ENCODE results near the gene HNRNPM. TPM values are rescaled to one million over a fixed set of nuclear protein-coding genes. Genes with fewer than 3 reads are reported as not detected.

Gene HNRNPM
- total RNA-seq, 1 experiment from 2014 or later = 298 TPM

- POLR2A ChIA-PET = interaction anchor here (1.0 kb wide), 1 partner anchor 41 kb away, joined by 4 read pairs; no protein-coding TSS in a partner anchor
- no TSS peak for BruUV-seq (replicated peaks)
These were observed 48.6 kb upstream of the HNRNPM start for GRCh38 chr19:8396185-8396562.

More at GRCh38 chr19:8396185-8396562, 48.6 kb upstream of the HNRNPM start:
- peaks cover 73% of the 10 kb centered on the region for H3K79me2 ChIP-seq (ENCODE audit: insufficient read depth, low read length)
- TF ChIP-seq ZNF274 (IDR thresholded peaks at IDR 0.05; ENCODE audit: low read depth, low read length) (no peak), CEBPB (IDR thresholded peaks at IDR 0.05; ENCODE audit: low read depth) (no peak), SRF (IDR thresholded peaks at IDR 0.05; ENCODE audit: low read depth) (no peak), CTCF (IDR thresholded peaks at IDR 0.05 in 2 of 3, conservative IDR thresholded peaks at IDR 0.05 in 1 of 3; ENCODE audit: borderline replicate concordance in 1 of 3, insufficient read depth in 1 of 3, low read depth in 2 of 3, low read length in 2 of 3) (no peak), YY1 (IDR thresholded peaks at IDR 0.05; ENCODE audit: extremely low read depth, insufficient replicate concordance, low read depth, low read length) (no peak), SP1 (IDR thresholded peaks at IDR 0.05; ENCODE audit: low read depth) (no peak), FOSL1 (IDR thresholded peaks at IDR 0.05; ENCODE audit: low read depth) (no peak), CBX3 (IDR thresholded peaks at IDR 0.05; ENCODE audit: low read depth) (no peak)
- H4K20me1 ChIP-seq (ENCODE audit: insufficient read depth) = no peaks in the 10 kb centered on the region; the same call in 1 of the 2 replicates
- no peak for DNase-seq (ENCODE audit: low read depth, low spot score)
- ChIA-PET CTCF (interaction anchor here (1.0 kb wide), 1 partner anchor 41 kb away, joined by 5 read pairs; no protein-coding TSS in a partner anchor), RAD21 (ENCODE audit: low non-redundant PET in 1 of 2, low total read pairs in 2 of 2, uncharacterized antibody in 2 of 2, unreplicated experiment in 2 of 2) (no interaction called here)
- no peak overlapping the region for H2AFZ ChIP-seq (ENCODE audit: low read depth, low read length, poor library complexity, severe bottlenecking)
- peaks cover 6 to 20% of the 10 kb centered on the region in 2 experiments; a peak in 3 of 4 replicates for H3K4me1 ChIP-seq (ENCODE audit: control insufficient read depth in 1 of 2, insufficient read depth in 2 of 2, low read length in 2 of 2)
- no peaks in the 10 kb centered on the region for H3K9me2 ChIP-seq (ENCODE audit: insufficient read depth)
- no peaks in the 10 kb centered on the region for H3K9me3 ChIP-seq (ENCODE audit: control insufficient read depth in 1 of 2, insufficient read depth in 1 of 2, low read depth in 1 of 2, low read length in 2 of 2)
- ATAC-seq = no peak
- no peak overlapping the region for H3K4me3 ChIP-seq (replicated peaks in 1 of 2; ENCODE audit: low read depth in 1 of 2, low read length in 2 of 2)
- no peak overlapping the region for H3K27ac ChIP-seq (ENCODE audit: low read depth, low read length)
- H3K4me2 ChIP-seq (ENCODE audit: low read length) = no peak overlapping the region
- no peaks in the 10 kb centered on the region for H3K27me3 ChIP-seq (ENCODE audit: insufficient read depth, low read length)
- no peak overlapping the region for H3K9ac ChIP-seq (ENCODE audit: low read length)
- intact Hi-C loops (cut with micrococcal nuclease) = loop anchor here (1.0 to 2.0 kb wide), 2 partner anchors 42 to 49 kb away; no protein-coding TSS in a partner anchor
- no peaks in the 10 kb centered on the region; a peak in 2 of 4 replicates for H3K36me3 ChIP-seq (ENCODE audit: control insufficient read depth in 1 of 2, insufficient read depth in 2 of 2, low read length in 2 of 2)

Data from HCT116 (cell line).